ENCODE results near the gene MAGEA8.
"Not testable (repeated sequence)": the region's sequence is repeated elsewhere in the genome, so short reads cannot be mapped to it uniquely, and the experiment has no call there.

MAGEA8 gene

DNA sequence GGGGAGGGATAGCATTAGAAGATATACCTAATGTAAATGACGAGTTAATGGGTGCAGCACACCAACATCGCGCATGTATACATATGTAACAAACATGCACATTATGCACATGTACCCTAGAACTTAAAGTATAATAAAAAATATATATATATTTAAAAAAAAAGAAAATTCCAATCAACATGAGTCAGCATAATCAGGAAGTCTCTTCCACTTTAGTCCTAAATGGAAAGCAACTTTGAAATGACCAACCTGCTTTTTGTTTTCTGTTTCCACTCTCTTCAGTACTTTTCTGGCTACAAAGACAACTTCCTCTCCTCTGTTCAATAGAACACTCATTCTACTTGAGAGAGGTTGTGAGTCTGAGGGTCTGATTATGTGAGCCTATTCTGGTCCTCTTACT is 13.5 kb upstream of the MAGEA8 start:
- no peak for DNase-seq
- TF ChIP-seq GATA1 (IDR thresholded peaks at IDR 0.05; ENCODE audit: low read depth, low read length) = no peak
- TF ChIP-seq POLR2A (IDR thresholded peaks at IDR 0.05; ENCODE audit: low read length) = no peak

DNA sequence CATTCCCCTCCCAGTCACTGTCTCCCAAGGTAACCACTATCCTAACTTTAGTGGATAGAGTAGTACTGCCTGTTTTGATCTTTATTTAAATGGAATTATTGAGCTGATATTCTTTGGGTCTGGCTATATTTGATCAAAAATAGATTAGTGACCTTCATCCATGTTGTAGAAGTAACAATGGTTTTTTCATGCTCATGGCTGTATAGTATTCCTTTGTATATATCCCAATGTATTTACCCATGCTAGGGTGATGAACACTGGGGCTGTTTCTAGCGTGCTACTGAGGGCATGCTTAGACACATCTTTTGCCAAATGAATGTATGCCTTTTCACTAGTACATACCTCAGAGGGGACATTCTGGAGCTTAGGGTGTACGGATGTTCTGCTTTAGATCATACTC is 10.1 kb upstream of the MAGEA8 start:
- no peak for TF ChIP-seq POLR2A (IDR thresholded peaks at IDR 0.05; ENCODE audit: low read length)
- no peak for DNase-seq

DNA sequence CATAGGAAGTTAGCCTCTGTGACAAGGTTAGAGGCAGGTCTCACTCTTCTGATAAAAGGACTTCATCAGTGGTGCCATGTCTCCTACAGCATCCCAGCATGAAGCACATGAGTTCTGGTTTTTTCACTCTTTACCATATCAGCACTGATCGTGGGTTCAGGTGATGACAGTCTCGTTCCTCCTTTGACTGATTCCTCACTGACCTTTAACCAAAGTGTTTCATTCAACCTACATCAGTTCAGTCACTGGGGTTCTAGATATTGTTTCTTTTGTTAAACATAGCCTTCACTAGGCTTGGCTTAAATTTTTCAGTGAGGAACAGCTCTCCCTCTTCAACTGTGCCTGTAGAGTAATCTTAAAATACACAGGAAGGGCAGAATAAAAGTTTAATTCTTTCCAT is 9.6 kb upstream of the MAGEA8 start:
- TF ChIP-seq POLR2A (IDR thresholded peaks at IDR 0.05; ENCODE audit: low read length) (no peak), GATA1 (IDR thresholded peaks at IDR 0.05; ENCODE audit: low read depth, low read length) (no peak)
- no peak for DNase-seq

- peak; percentile 47 to 63 for DNase-seq
- TF ChIP-seq POLR2A (IDR thresholded peaks at IDR 0.05; ENCODE audit: low read length) = no peak
Observed at GRCh38 chrX:149871940-149872339, 9.0 kb upstream of the MAGEA8 start.

DNA sequence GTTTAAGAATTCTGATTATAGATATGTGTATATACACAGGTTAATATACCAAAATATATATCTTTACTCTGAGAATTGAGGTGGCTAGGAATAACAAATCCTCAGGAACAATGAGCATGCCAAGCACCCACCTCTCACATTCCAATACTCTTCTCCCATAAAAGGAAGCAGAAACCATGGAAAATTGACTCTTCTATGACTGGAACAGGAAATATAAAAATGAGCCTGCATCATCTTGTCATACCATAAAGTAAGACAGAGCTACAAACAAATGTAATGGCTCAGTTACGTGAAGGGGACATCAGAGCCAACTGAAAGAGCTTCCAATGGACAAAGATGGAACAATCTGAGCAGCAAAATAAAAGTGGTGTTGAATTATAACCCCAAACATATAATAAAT is 3.8 kb upstream of the MAGEA8 start:
- DNase-seq = no peak
- TF ChIP-seq POLR2A (IDR thresholded peaks at IDR 0.05; ENCODE audit: low read length) (no peak), GATA1 (IDR thresholded peaks at IDR 0.05; ENCODE audit: low read depth, low read length) (no peak)

GRCh38 chrX:149877636-149878035 is 3.3 kb upstream of the MAGEA8 start:
- DNase-seq = no peak
- TF ChIP-seq POLR2A (IDR thresholded peaks at IDR 0.05; ENCODE audit: low read length) (no peak), GATA1 (IDR thresholded peaks at IDR 0.05; ENCODE audit: low read depth, low read length) (no peak)

DNA sequence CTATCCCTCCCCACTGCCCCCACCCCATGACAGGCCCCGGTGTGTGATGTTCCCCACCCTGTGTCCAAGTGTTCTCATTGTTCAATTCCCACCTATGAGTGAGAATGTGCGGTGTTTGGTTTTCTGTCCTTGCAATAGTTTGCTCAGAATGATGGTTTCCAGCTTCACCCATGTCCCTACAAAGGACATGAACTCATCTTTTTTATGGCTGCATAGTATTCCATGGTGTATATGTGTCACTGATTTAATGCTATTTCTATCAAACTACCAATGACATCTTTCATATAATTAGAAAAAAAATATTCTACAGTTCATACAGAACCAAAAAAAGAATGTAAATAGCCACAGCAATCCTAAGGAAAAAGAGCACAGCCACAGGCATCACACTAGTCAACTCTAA is 9.8 kb downstream of the MAGEA8 start:
- DNase-seq = not testable (repeated sequence)

DNA sequence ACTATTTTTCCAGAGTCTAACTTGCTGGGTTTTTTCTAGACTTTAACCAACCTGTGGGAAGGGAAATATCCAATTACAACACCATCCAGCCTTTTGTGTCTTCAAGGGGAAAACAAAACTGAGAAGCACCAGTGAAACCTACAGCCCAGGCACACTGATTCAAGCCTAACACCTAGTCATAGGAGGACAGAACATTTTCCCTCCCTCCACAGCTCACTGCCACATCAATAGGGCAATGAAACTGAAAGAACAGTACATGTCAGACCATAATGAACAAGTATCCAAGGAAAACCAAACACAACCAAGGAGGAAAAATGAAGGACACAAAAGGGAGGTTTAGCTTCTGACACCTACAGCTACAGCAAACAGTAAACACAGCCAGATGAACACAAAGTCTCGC is 17.6 kb downstream of the MAGEA8 start:
- TF ChIP-seq POLR2A (IDR thresholded peaks at IDR 0.05; ENCODE audit: low read length) = no peak
- no peak for TF ChIP-seq GATA1 (IDR thresholded peaks at IDR 0.05; ENCODE audit: low read depth, low read length)
- no peak for DNase-seq

DNA sequence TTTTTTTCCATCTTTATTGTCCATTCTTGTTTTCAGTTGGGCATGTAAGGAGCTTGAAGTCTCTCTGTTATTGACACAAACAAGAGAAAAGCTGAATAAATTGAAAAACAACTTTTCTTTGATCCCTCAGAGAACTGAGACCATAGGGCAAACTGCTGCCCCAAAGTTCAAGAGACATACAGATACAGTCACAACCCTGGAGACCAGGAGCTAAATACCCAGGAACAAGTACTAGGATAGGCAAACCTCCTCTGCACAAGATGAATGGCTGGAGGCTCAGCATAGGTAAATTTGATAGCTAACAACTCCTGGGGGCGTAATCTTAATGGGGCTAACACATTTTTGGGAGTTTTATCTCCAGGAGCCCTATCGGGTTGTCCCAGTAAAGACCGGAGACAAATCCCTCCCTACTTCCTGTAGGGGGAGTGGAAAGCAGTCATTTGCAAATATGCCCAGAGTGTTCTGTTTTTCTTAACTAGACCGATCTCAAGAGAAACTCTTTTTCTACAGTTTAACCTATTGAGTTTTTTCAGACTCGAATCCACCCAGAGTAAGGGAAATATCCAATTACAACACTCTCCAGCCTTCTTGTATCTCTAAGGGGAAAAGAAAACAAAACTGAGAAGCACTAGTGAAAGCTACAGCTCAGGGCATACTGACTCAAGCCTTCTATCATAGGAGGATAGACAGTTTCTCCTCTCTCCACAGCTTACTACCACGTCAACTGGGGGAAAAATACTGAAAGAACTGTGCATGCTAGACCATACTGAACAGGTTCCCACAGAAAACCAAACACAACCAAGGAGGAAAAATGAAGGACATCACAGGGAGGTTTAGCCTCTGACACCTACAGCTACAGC is 23.1 kb downstream of the MAGEA8 start:
- peak; percentile 41 to 63 for DNase-seq
- no peak for TF ChIP-seq GATA1 (IDR thresholded peaks at IDR 0.05; ENCODE audit: low read depth, low read length)
- no peak for TF ChIP-seq POLR2A (IDR thresholded peaks at IDR 0.05; ENCODE audit: low read length)

GRCh38 chrX:149908308-149908707 is 27.3 kb downstream of the MAGEA8 start:
- TF ChIP-seq POLR2A (IDR thresholded peaks at IDR 0.05; ENCODE audit: low read length) = no peak
- TF ChIP-seq GATA1 (IDR thresholded peaks at IDR 0.05; ENCODE audit: low read depth, low read length) = no peak
- DNase-seq = no peak

DNA sequence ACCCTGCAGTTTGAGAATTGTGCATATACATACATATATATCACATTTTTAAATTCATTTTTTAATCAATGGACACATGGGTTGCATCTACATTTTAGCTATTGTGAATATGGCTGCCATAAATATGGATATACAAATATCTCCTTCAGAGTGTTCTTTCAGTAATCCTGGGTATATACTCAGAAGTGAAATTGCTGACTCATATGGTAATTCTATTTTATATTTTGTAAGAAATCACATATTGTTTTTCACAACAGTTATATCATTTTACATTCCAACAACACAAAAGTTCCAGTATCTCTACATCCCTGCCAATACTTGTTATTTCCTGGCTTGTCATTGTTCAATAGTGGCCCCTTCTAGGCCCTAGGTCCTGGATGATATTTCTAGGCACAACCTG is 27.7 kb downstream of the MAGEA8 start:
- no peak for DNase-seq
- TF ChIP-seq POLR2A (IDR thresholded peaks at IDR 0.05; ENCODE audit: low read length) = no peak
- no peak for TF ChIP-seq GATA1 (IDR thresholded peaks at IDR 0.05; ENCODE audit: low read depth, low read length)

- DNase-seq = no peak
- TF ChIP-seq GATA1 (IDR thresholded peaks at IDR 0.05; ENCODE audit: low read depth, low read length) = no peak
- TF ChIP-seq POLR2A (IDR thresholded peaks at IDR 0.05; ENCODE audit: low read length) = no peak
Observed at GRCh38 chrX:149909324-149910177, 28.6 kb downstream of the MAGEA8 start.

GRCh38 chrX:149910178-149910695 is 29.3 kb downstream of the MAGEA8 start:
- DNase-seq = peak; percentile 11 to 27
- TF ChIP-seq POLR2A (IDR thresholded peaks at IDR 0.05; ENCODE audit: low read length) (no peak), GATA1 (IDR thresholded peaks at IDR 0.05; ENCODE audit: low read depth, low read length) (no peak)

- no peak for DNase-seq
- TF ChIP-seq POLR2A (IDR thresholded peaks at IDR 0.05; ENCODE audit: low read length) (no peak), GATA1 (IDR thresholded peaks at IDR 0.05; ENCODE audit: low read depth, low read length) (no peak)
Observed at GRCh38 chrX:149916745-149917392, 35.9 kb downstream of the MAGEA8 start.

GRCh38 chrX:149923836-149924235 is 42.9 kb downstream of the MAGEA8 start:
- DNase-seq = not testable (repeated sequence)

GRCh38 chrX:149924434-149924833 is 43.5 kb downstream of the MAGEA8 start:
- not testable (repeated sequence) for DNase-seq

DNA sequence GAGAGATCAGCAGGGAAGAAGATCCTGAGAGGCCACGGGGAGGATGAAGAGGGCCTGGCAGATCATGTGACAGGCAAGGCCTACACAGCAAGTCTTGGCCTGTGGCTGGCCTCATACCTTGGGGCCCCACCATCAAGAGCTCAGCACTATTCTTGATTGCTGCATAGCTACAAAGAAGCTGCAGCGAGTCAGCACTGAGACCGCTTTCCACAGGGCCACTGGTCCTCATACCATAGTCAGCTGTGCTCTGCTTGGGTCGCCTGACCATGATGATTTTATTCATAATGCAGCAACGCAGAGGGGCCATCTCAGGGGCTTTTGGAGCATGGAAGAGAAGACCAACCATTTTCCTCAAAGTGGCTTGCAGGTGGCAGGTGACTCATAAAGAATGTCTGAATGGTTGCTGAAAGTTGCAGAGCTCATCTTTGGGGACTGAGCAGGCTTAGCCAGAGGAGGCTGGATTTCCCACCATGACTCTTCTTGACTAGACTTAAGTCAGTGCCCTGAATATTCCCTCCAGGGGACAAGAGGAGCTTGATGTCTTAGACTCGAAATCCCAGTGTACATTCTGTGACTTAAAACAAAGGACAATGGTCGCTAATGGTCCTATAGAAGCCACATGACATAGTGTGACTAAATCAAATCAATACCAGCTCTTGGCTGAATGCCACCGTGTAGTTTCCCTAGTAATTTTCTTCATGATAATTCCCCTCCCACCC is 46.4 kb downstream of the MAGEA8 start:
- DNase-seq = not testable (repeated sequence)

DNA sequence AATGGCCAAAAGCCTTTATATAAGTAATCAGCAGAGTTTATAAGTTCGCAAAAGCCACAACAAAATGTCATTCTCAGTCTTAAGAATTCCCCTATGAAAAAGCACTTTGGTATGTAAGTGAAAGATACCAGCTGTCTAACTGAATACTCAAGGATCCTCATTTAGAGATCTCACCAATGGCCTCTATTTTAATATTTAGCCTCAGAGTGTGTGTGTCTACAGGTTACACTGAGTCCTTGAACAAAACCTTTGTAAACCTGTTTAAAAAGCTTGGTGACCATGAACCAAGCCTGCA is 46.9 kb downstream of the MAGEA8 start:
- not testable (repeated sequence) for DNase-seq

DNA sequence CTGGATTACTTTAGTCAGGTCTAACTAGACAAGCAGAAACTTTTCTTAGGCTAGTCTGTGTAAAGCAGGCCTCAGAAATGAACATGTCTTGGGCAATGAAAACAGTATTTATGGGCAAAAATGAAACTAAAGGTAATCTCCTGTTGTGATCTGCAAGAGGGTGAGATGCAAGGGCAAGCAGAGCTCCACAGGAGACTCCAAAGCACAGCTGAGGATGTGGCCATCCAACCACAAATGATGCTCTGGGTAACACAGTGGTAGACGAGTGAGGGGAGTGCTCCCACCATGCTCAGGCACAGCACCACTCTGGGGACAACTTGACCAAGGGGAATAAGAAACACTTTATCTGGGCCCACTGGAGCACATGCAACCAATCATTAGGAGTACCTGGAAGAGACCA is 47.7 kb downstream of the MAGEA8 start:
- DNase-seq = not testable (repeated sequence)
